WTC11 (cell line): Measurements from ENCODE around the gene CGREF1. TPM values are rescaled to one million over a fixed set of nuclear protein-coding genes. Genes with fewer than 3 reads are reported as not detected.
A peak's percentile ranks its signal among the peaks of the same experiment; 100 is the strongest.

ENCODE experiments used
- ATAC-seq: fragments of 200-7000 bp; cut with Tn5 transposase; 2 replicates; pipeline ENCODE4 v1.10.0; 2021; ENCODE audit warnings: mild to moderate bottlenecking, moderate library complexity
- CTCF ChIA-PET: fragments of 300-600 bp; sonication (Branson Sonifier 250); formaldehyde crosslinking; loops from one replicate; lab custom pipeline; 2021; ENCODE audit warnings: antibody characterized with exemption; lab: Charles Lee
- POLR2A ChIA-PET: fragments of 350-600 bp; sonication (Branson Sonifier 250); formaldehyde crosslinking; loops from one replicate; lab custom pipeline; 2021; ENCODE audit warnings: antibody characterized with exemption; lab: Charles Lee
- DNase-seq: peaks from one replicate; pipeline ENCODE4 v3.0.0; 2021; ENCODE audit warnings: low spot score
- H3K27ac Mint-ChIP-seq: 2 replicates; pipeline ENCODE4 v1.8.0; 2021; ENCODE audit warnings: mixed read lengths
- H3K27me3 Mint-ChIP-seq: 2 replicates; pipeline ENCODE4 v1.8.0; 2021; ENCODE audit warnings: low read depth, mild to moderate bottlenecking, moderate library complexity, mixed read lengths
- H3K36me3 Mint-ChIP-seq: 2 replicates; pipeline ENCODE4 v1.8.0; 2021; ENCODE audit warnings: mixed read lengths
- H3K4me1 Mint-ChIP-seq: 2 replicates; pipeline ENCODE4 v1.8.0; 2022; ENCODE audit warnings: mixed read lengths
- H3K4me3 Mint-ChIP-seq: 2 replicates; pipeline ENCODE4 v1.8.0; 2021; ENCODE audit warnings: mild to moderate bottlenecking, moderate library complexity, mixed read lengths
- H3K9me3 Mint-ChIP-seq: 2 replicates; pipeline ENCODE4 v1.8.0; 2021; ENCODE audit warnings: mixed read lengths
- ETV6 ChIP-seq: sonication (generic); formaldehyde crosslinking; IDR thresholded peaks from 2 replicates; pipeline ENCODE4 v1.8.1; 2022; ENCODE audit warnings: mild to moderate bottlenecking, missing genetic modification reagents
- FOXP1 ChIP-seq: sonication (generic); formaldehyde crosslinking; IDR thresholded peaks from 2 replicates; pipeline ENCODE4 v1.8.0; 2022; ENCODE audit warnings: missing genetic modification reagents, mild to moderate bottlenecking, moderate library complexity, borderline replicate concordance
- GABPB1 ChIP-seq: sonication (generic); formaldehyde crosslinking; IDR thresholded peaks from 2 replicates; pipeline ENCODE4 v1.8.1; 2023; ENCODE audit warnings: mild to moderate bottlenecking, missing genetic modification reagents
- GTF2I ChIP-seq: fragments of 250-450 bp; sonication (Bioruptor Pico); conservative IDR thresholded peaks from 2 replicates; pipeline ENCODE4 v1.4.0; 2021; ENCODE audit warnings: mild to moderate bottlenecking
- HMGXB4 ChIP-seq: sonication (generic); formaldehyde crosslinking; IDR thresholded peaks from 2 replicates; pipeline ENCODE4 v1.8.1; 2023; ENCODE audit warnings: mild to moderate bottlenecking, moderate library complexity, missing genetic modification reagents
- IRF2 ChIP-seq: sonication (generic); formaldehyde crosslinking; IDR thresholded peaks from 2 replicates; pipeline ENCODE4 v1.8.0; 2022; ENCODE audit warnings: low read depth, missing genetic modification reagents, borderline replicate concordance
- NR3C1 ChIP-seq: sonication (generic); formaldehyde crosslinking; conservative IDR thresholded peaks from 2 replicates; pipeline ENCODE4 v1.8.1; 2023; ENCODE audit warnings: low read depth, mild to moderate bottlenecking, missing genetic modification reagents
- PREB ChIP-seq: sonication (generic); formaldehyde crosslinking; IDR thresholded peaks from 2 replicates; pipeline ENCODE4 v1.8.1; 2022; ENCODE audit warnings: mild to moderate bottlenecking, missing genetic modification reagents, moderate library complexity, borderline replicate concordance
- RORB ChIP-seq: fragments of 250-450 bp; sonication (Bioruptor Pico); IDR thresholded peaks from 2 replicates; pipeline ENCODE4 v1.9.0; 2021; ENCODE audit warnings: mild to moderate bottlenecking
- ZNF232 ChIP-seq: sonication (generic); formaldehyde crosslinking; IDR thresholded peaks from 2 replicates; pipeline ENCODE4 v1.8.0; 2022; ENCODE audit warnings: mild to moderate bottlenecking, missing genetic modification reagents
- ZNF416 ChIP-seq: fragments of 250-450 bp; sonication (Bioruptor Pico); IDR thresholded peaks from 2 replicates; pipeline ENCODE4 v1.9.0; 2021; ENCODE audit warnings: mild to moderate bottlenecking, inconsistent platforms
- ZNF532 ChIP-seq: fragments of 250-450 bp; sonication (Bioruptor Pico); IDR thresholded peaks from 2 replicates; pipeline ENCODE4 v1.9.0; 2021; ENCODE audit warnings: mild to moderate bottlenecking, borderline replicate concordance
- total RNA-seq: library from RNA; stranded (reverse); gene quantifications from 3 replicates; pipeline ENCODE4 v1.2.3, GENCODE V29; 2021
- TF ChIP-seq, protein P1 (sequence below): fragments of 250-450 bp; sonication (Bioruptor Pico); IDR thresholded peaks from 2 replicates; pipeline ENCODE4 v1.9.0; 2021; ENCODE audit warnings: moderate library complexity, mild to moderate bottlenecking, inconsistent platforms, borderline replicate concordance
- TF ChIP-seq, protein P2 (sequence below): sonication (generic); formaldehyde crosslinking; IDR thresholded peaks from 2 replicates; pipeline ENCODE4 v1.8.0; 2023; ENCODE audit warnings: missing genetic modification reagents, mild to moderate bottlenecking, borderline replicate concordance

The CGREF1 gene
- total RNA-seq, 1 experiment from 2014 or later = 3.5 TPM

DNA sequence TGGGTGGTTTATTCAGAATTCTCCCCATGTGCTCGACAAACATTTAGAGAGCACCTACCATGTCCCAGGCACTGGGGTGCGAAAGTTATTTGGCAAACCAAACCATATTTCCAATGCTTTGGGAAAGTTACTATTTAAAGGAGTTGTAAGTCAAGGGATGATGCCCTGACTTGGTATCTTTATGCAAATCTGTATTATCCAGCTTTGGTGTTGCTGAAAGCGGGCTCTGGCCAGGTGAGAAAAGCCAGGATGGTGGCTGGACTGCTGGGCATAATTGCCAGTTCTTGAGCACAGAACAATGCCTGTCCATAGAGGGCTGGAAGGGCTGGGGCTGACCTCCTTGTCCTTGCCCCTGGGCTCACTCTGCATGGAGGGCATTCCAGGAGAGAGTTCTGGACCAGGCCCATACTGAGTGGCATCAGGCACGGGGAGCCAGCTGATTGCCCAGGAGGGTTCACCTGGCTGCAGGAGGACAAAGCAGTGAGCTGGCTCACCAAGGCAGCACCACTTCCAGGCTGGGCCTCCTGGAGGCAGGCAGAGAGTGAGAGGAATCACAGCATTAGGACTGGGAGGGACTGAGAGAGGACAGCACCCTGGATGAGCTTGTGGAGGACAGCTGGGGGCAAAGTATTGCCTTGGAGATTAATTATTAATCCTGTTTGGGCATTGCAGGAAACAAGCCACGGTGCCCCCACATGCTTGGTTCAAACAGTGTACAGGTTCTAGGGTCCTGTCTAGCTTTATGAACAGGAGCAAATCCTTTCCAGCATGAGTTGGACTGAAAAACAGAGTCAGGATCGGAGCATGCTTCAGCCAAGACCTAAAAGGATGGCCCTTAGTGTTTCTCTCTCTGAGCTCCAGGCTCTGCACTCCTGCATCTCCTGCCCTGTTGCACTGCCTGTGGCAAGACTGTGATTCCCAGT is 25.2 kb downstream of the CGREF1 start:
- POLR2A ChIA-PET = no interaction called here
- TF ChIP-seq GABPB1 = peak; percentile 71
- no peak for TF ChIP-seq ZNF532
- TF ChIP-seq, all 79 proteins: peak for 1
- no peak overlapping the region for H3K27ac Mint-ChIP-seq
- H3K4me3 Mint-ChIP-seq = no peak overlapping the region
- H3K36me3 Mint-ChIP-seq = no peaks in the 10 kb centered on the region
- ATAC-seq = no peak
- peaks cover 2% of the 10 kb centered on the region for H3K27me3 Mint-ChIP-seq
- peaks cover 6% of the 10 kb centered on the region for H3K4me1 Mint-ChIP-seq
- H3K9me3 Mint-ChIP-seq = no peaks in the 10 kb centered on the region
- CTCF ChIA-PET = interaction anchor here (0.7 to 1.2 kb wide), 4 partner anchors 10 to 132 kb away, joined by 3 to 4 read pairs (median 4); no protein-coding TSS in a partner anchor
- no peak for DNase-seq

DNA sequence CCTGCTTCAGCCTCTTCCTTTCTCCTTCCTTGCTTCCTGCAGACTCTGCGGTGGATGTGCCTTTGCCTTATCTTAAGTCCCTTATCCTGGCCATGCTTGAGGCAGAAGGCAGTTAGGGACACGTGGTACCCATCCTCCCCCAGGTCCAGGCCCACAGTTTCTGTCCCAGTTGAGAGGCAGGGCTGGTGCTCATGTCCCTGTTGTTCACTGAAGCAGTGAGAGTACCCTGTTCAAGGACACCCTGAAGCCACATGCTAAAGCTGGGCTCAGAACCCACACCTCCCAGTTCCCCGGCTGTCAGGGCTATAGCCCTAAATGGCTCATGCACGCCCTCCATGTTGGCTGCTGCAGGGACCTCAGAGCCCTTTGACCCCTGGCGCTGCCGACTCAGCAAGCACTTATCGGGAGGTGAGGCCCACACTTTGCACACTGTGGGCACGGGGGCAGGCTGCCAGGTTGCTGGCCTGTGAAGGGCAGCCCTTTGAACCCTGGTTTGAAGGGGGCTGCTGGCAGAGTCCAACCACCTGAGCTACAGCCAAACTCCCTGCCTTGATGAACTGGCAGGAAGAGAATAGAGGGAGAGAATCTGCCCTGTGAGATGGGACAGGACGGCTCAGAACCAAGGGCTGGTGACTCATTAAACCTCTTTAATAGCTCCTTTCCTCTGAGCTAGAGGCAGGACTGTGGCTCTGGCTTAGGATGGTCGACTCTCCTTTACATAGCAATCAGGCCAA is 26.1 kb downstream of the CGREF1 start:
- ATAC-seq (no peak), DNase-seq (no peak)
- Mint-ChIP-seq H3K4me1 (peaks cover 6% of the 10 kb centered on the region), H3K4me3 (no peak overlapping the region), H3K9me3 (no peaks in the 10 kb centered on the region), H3K27ac (peak overlapping the region; percentile 41; the same call in 1 of the 2 replicates), H3K27me3 (peaks cover 2% of the 10 kb centered on the region), H3K36me3 (no peaks in the 10 kb centered on the region)
- TF ChIP-seq PREB = 0 out of 2 replicates have a peak, but pooled peaks have one; percentile 19
- TF ChIP-seq, protein P1, sequence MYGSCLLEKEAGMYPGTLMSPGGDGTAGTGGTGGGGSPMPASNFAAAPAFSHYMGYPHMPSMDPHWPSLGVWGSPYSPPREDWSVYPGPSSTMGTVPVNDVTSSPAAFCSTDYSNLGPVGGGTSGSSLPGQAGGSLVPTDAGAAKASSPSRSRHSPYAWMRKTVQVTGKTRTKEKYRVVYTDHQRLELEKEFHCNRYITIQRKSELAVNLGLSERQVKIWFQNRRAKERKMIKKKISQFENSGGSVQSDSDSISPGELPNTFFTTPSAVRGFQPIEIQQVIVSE (CRISPR knock-in tag) = no peak
- TF ChIP-seq IRF2 (CRISPR knock-in tag) = no peak
- POLR2A ChIA-PET = no interaction called here
- CTCF ChIA-PET = interaction anchor here (1.0 to 1.3 kb wide), 4 partner anchors 12 to 131 kb away, joined by 3 to 4 read pairs (median 4); no protein-coding TSS in a partner anchor

DNA sequence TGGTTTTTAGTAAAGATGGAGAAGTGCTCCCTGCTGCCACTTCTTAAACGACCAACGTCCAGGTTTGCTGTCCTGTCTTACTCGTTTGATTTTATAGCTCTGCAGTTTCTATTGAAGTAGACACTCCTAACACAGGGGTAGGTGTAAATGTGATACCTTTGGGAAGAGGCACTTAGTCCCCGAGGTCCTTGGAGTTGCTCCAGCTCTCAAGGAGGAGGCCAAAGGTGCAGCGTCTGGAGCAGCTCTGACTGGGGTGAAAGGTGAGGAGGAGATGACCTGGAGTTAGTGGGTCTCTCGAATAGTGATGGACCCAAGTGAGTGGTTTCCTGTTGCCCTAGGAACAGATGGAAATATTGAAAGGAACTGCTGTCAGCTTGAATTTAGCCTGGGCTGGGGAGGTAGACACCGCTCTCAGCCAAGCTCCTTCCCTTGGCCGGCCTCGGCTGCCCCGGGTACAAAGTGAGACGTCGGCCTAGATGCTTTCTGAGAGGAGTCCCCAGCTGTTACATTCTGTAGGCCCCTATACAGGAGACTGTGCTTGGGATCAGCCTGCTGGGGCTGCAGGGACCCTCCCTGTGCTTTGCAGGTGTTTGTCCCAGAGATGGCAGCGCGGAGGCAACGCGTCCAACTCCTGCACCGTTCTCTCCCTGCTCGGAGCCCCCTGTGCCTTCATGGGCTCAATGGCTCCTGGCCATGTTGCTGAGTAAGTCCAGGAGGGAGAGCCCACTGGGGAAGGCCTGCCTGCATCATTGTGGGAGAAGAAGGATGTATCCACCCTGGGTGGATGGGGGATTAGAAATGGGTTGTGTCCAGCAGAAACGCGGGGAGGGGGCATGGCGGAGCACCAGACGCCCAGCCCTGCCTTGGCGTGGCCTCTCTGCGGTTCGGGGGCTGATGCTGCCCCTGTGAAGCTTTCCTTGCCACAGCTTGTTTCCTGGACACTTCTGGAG is 26.9 kb downstream of the CGREF1 start:
- DNase-seq (no peak), ATAC-seq (no peak)
- Mint-ChIP-seq H3K36me3 (no peaks in the 10 kb centered on the region), H3K4me1 (peaks cover 14% of the 10 kb centered on the region), H3K27me3 (peaks cover 9% of the 10 kb centered on the region), H3K4me3 (no peak overlapping the region), H3K9me3 (no peaks in the 10 kb centered on the region), H3K27ac (no peak overlapping the region)
- ChIA-PET CTCF (interaction anchor here (1.3 kb wide), 1 partner anchor 99 kb away, joined by 4 read pairs; no protein-coding TSS in a partner anchor), POLR2A (no interaction called here)
- TF ChIP-seq NR3C1 (CRISPR knock-in tag) (no peak), ZNF232 (no peak), ZNF416 (CRISPR knock-in tag) (no peak), ETV6 (CRISPR knock-in tag) (no peak), FOXP1 (no peak), GTF2I (CRISPR knock-in tag) (no peak), HMGXB4 (CRISPR knock-in tag) (no peak), RORB (CRISPR knock-in tag) (no peak)
- TF ChIP-seq, protein P2, sequence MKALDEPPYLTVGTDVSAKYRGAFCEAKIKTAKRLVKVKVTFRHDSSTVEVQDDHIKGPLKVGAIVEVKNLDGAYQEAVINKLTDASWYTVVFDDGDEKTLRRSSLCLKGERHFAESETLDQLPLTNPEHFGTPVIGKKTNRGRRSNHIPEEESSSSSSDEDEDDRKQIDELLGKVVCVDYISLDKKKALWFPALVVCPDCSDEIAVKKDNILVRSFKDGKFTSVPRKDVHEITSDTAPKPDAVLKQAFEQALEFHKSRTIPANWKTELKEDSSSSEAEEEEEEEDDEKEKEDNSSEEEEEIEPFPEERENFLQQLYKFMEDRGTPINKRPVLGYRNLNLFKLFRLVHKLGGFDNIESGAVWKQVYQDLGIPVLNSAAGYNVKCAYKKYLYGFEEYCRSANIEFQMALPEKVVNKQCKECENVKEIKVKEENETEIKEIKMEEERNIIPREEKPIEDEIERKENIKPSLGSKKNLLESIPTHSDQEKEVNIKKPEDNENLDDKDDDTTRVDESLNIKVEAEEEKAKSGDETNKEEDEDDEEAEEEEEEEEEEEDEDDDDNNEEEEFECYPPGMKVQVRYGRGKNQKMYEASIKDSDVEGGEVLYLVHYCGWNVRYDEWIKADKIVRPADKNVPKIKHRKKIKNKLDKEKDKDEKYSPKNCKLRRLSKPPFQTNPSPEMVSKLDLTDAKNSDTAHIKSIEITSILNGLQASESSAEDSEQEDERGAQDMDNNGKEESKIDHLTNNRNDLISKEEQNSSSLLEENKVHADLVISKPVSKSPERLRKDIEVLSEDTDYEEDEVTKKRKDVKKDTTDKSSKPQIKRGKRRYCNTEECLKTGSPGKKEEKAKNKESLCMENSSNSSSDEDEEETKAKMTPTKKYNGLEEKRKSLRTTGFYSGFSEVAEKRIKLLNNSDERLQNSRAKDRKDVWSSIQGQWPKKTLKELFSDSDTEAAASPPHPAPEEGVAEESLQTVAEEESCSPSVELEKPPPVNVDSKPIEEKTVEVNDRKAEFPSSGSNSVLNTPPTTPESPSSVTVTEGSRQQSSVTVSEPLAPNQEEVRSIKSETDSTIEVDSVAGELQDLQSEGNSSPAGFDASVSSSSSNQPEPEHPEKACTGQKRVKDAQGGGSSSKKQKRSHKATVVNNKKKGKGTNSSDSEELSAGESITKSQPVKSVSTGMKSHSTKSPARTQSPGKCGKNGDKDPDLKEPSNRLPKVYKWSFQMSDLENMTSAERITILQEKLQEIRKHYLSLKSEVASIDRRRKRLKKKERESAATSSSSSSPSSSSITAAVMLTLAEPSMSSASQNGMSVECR (CRISPR knock-in tag) = no peak
